H9 (cell line): ENCODE results near the gene TBC1D4. TPM values are rescaled to one million over a fixed set of nuclear protein-coding genes. Genes with fewer than 3 reads are reported as not detected.
A peak's percentile ranks its signal among the peaks of the same experiment; 100 is the strongest.

Experiments used
- DNase-seq: peaks from one replicate; pipeline ENCODE4 v3.0.0-alpha.2; 2017
- H2AFZ ChIP-seq: one replicate; pipeline ENCODE4 v1.6.1; 2013; ENCODE audit warnings: mild to moderate bottlenecking, low read length, control low read depth, moderate library complexity
- H2AK5ac ChIP-seq: 2 replicates; pipeline ENCODE4 v1.6.1; 2013; ENCODE audit warnings: low read length, control low read depth, mixed read lengths; ENCODE audit not compliant: insufficient read length
- H2BK120ac ChIP-seq: one replicate; pipeline ENCODE4 v1.6.1; 2013; ENCODE audit warnings: low read depth, mild to moderate bottlenecking, low read length, control low read depth, inconsistent platforms; ENCODE audit not compliant: poor library complexity, severe bottlenecking
- H2BK12ac ChIP-seq: 2 replicates; pipeline ENCODE4 v1.6.1; 2013; ENCODE audit warnings: low read length, control low read depth, mixed read lengths, low read depth; ENCODE audit not compliant: insufficient read length
- H2BK15ac ChIP-seq: 2 replicates; pipeline ENCODE4 v1.6.1; 2013; ENCODE audit warnings: low read depth, low read length, control low read depth
- H2BK20ac ChIP-seq: one replicate; pipeline ENCODE4 v1.6.1; 2013; ENCODE audit warnings: low read depth, mild to moderate bottlenecking, low read length, control low read depth, inconsistent platforms; ENCODE audit not compliant: poor library complexity, severe bottlenecking
- H2BK5ac ChIP-seq: 2 replicates; pipeline ENCODE4 v1.6.1; 2013; ENCODE audit warnings: low read length, control low read depth, mixed read lengths; ENCODE audit not compliant: insufficient read length
- H3K14ac ChIP-seq: 2 replicates; pipeline ENCODE4 v1.6.1; 2013; ENCODE audit warnings: low read length, control low read depth; ENCODE audit not compliant: insufficient read depth
- H3K18ac ChIP-seq: 2 replicates; pipeline ENCODE4 v1.6.1; 2013; ENCODE audit warnings: low read depth, mild to moderate bottlenecking, mixed read lengths, low read length, control low read depth; ENCODE audit not compliant: insufficient read length
- H3K23ac ChIP-seq: 2 replicates; pipeline ENCODE4 v1.6.1; 2013; ENCODE audit warnings: low read length, control low read depth, mixed read lengths, low read depth; ENCODE audit not compliant: insufficient read length
- H3K23me2 ChIP-seq: 2 replicates; pipeline ENCODE4 v1.6.1; 2013; ENCODE audit warnings: low read depth, mild to moderate bottlenecking, mixed read lengths, low read length, control low read depth; ENCODE audit not compliant: insufficient read length, poor library complexity, severe bottlenecking
- H3K27ac ChIP-seq: 2 replicates; pipeline ENCODE4 v1.5.1; 2013; ENCODE audit warnings: low read length, control low read depth, mixed read lengths, low read depth; ENCODE audit not compliant: insufficient read length
- H3K27me3 ChIP-seq: 2 replicates; pipeline ENCODE4 v1.6.1; 2013; ENCODE audit warnings: low read length, control low read depth, inconsistent platforms; ENCODE audit not compliant: insufficient read depth
- H3K4ac ChIP-seq: 2 replicates; pipeline ENCODE4 v1.6.1; 2013; ENCODE audit warnings: low read depth, mild to moderate bottlenecking, control low read depth, inconsistent platforms, low read length, moderate library complexity
- H3K4me1 ChIP-seq: 2 replicates; pipeline ENCODE4 v1.6.1; 2013; ENCODE audit warnings: low read length, control low read depth, inconsistent platforms; ENCODE audit not compliant: insufficient read depth
- H3K4me2 ChIP-seq: 2 replicates; pipeline ENCODE4 v1.6.1; 2013; ENCODE audit warnings: low read length, control low read depth, mixed read lengths; ENCODE audit not compliant: insufficient read length, insufficient read depth
- H3K56ac ChIP-seq: 2 replicates; pipeline ENCODE4 v1.6.1; 2013; ENCODE audit warnings: low read depth, mild to moderate bottlenecking, mixed read lengths, low read length, control low read depth; ENCODE audit not compliant: insufficient read length
- H3K79me1 ChIP-seq: 2 replicates; pipeline ENCODE4 v1.6.1; 2013; ENCODE audit warnings: low read depth, mild to moderate bottlenecking, moderate library complexity, low read length, control low read depth, inconsistent platforms; ENCODE audit not compliant: insufficient read depth, poor library complexity, severe bottlenecking
- H3K79me2 ChIP-seq: 2 replicates; pipeline ENCODE4 v1.6.1; 2013; ENCODE audit warnings: low read length, control low read depth, inconsistent platforms; ENCODE audit not compliant: insufficient read depth
- H3K9ac ChIP-seq: 2 replicates; pipeline ENCODE4 v1.6.1; 2013; ENCODE audit warnings: low read length, control low read depth, mixed read lengths; ENCODE audit not compliant: insufficient read length; ENCODE audit errors: extremely low read depth
- H3K9me3 ChIP-seq: one replicate; pipeline ENCODE4 v1.6.1; 2013; ENCODE audit warnings: low read depth, low read length, inconsistent platforms; ENCODE audit not compliant: control insufficient read depth
- H3T11ph ChIP-seq: one replicate; pipeline ENCODE4 v1.6.1; 2013; ENCODE audit warnings: mild to moderate bottlenecking, low read length, control low read depth, inconsistent platforms
- H4K20me1 ChIP-seq: one replicate; pipeline ENCODE4 v1.6.1; 2013; ENCODE audit not compliant: control insufficient read depth, insufficient read length, insufficient read depth
- H4K5ac ChIP-seq: 2 replicates; pipeline ENCODE4 v1.6.1; 2013; ENCODE audit warnings: low read depth, mild to moderate bottlenecking, mixed read lengths, low read length, control low read depth; ENCODE audit not compliant: insufficient read length
- H4K8ac ChIP-seq: replicated peaks from 2 replicates; pipeline ENCODE4 v1.6.1; 2013; ENCODE audit warnings: low read length, control low read depth, mixed read lengths, low read depth; ENCODE audit not compliant: insufficient read length
- H4K91ac ChIP-seq: 2 replicates; pipeline ENCODE4 v1.6.1; 2013; ENCODE audit warnings: low read depth, mild to moderate bottlenecking, moderate library complexity, mixed read lengths, low read length, control low read depth; ENCODE audit not compliant: insufficient read length
- H3K27ac Mint-ChIP-seq, 3 experiments: 2 replicates in 2 of 3; 3 replicates in 1 of 3; pipeline ENCODE4 v1.8.0; 2020 to 2021; ENCODE audit warnings: mixed read lengths in 3 of 3, mild to moderate bottlenecking in 1 of 3, moderate library complexity in 1 of 3
- H3K27me3 Mint-ChIP-seq: 2 replicates; pipeline ENCODE4 v1.8.0; 2021; ENCODE audit warnings: low read depth, mild to moderate bottlenecking, moderate library complexity, mixed read lengths
- H3K36me3 Mint-ChIP-seq, 3 experiments: 2 replicates in 2 of 3; 3 replicates in 1 of 3; pipeline ENCODE4 v1.8.0; 2020 to 2021; ENCODE audit warnings: low read depth in 3 of 3, mixed read lengths in 3 of 3; ENCODE audit not compliant: insufficient read depth in 1 of 3
- H3K4me1 Mint-ChIP-seq, 2 experiments: 2 replicates each; pipeline ENCODE4 v1.8.0; 2020; ENCODE audit warnings: mixed read lengths in 2 of 2
- H3K4me3 Mint-ChIP-seq, 2 experiments: 2 replicates in 1 of 2; 3 replicates in 1 of 2; pipeline ENCODE4 v1.8.0; 2020 to 2021; ENCODE audit warnings: mild to moderate bottlenecking in 2 of 2, mixed read lengths in 2 of 2, moderate library complexity in 1 of 2
- H3K9me3 Mint-ChIP-seq, 2 experiments: 2 replicates in 1 of 2; 3 replicates in 1 of 2; pipeline ENCODE4 v1.8.0; 2020; ENCODE audit warnings: mild to moderate bottlenecking in 2 of 2, mixed read lengths in 2 of 2, moderate library complexity in 1 of 2
- WGBS: extraction: QIAGEN DNeasy Blood & Tissue Kit; methylation state at CpG from one replicate; pipeline ENCODE4 v1.1.7; 2013; ENCODE audit warnings: missing lambda C conversion rate, low lambda C conversion rate, mixed read lengths; ENCODE audit not compliant: insufficient read length; ENCODE audit errors: extremely low coverage; 5-methylcytosine and 5-hydroxymethylcytosine counted together
- total RNA-seq: library from RNA; stranded (reverse); gene quantifications from 2 replicates; pipeline ENCODE4 v1.2.1, GENCODE V29; 2021
- TF ChIP-seq, protein P1 (sequence below): fragments of 200-600 bp; sonication (generic); conservative IDR thresholded peaks from 3 replicates; pipeline ENCODE4 v1.8.0; 2021; ENCODE audit warnings: antibody characterized with exemption, mild to moderate bottlenecking

TBC1D4 gene
- total RNA-seq, 1 experiment from 2014 or later, result 10.5 TPM

DNA sequence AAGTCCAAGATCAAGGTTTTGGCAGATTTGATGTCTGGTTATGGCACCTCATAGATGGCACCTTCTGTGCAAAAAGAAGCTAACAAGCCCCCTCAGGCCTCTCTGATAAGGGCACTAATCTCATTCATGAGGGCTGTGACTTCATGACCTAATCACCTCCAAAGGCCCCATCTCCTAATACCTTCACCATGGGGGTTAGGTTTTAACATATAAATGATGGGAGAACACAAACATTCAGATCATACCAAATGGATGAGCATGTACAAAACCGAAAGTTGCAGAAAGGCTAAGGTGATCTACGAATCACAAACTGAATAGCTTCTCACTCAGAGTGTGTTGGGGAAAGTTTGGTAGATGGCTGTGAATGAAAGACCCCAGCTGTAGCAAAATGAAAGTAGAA lies 217.4 kb downstream of the TBC1D4 start:
- no peak overlapping the region for H3T11ph ChIP-seq
- H2BK120ac ChIP-seq, result no peak overlapping the region
- no peak overlapping the region for H3K4me3 Mint-ChIP-seq
- DNase-seq, result no peak
- no peak overlapping the region for H4K8ac ChIP-seq
- peaks cover 5% of the 10 kb centered on the region in 2 experiments for H3K4me1 Mint-ChIP-seq
- H2BK20ac ChIP-seq, result no peak overlapping the region
- H4K91ac ChIP-seq, result no peak overlapping the region
- H3K36me3 Mint-ChIP-seq, result peaks cover 0 to 10% (median 2%) of the 10 kb centered on the region in 3 experiments; a peak in 3 of 7 replicates
- no peaks in the 10 kb centered on the region for H4K20me1 ChIP-seq
- no peak overlapping the region for H2AK5ac ChIP-seq
- H3K27me3 ChIP-seq, result no peaks in the 10 kb centered on the region
- H3K23me2 ChIP-seq, result no peaks in the 10 kb centered on the region
- H3K27ac Mint-ChIP-seq, result peak overlapping the region in 1 of 3 experiments; percentile 82; a peak in 1 of 7 replicates
- no peak overlapping the region for H3K27ac ChIP-seq
- H3K9me3 ChIP-seq, result no peaks in the 10 kb centered on the region
- H3K4me2 ChIP-seq, result no peak overlapping the region
- H3K23ac ChIP-seq, result no peak overlapping the region
- no peak overlapping the region for H2BK5ac ChIP-seq
- H3K9ac ChIP-seq, result no peak overlapping the region
- no peak overlapping the region for H3K4ac ChIP-seq
- no peaks in the 10 kb centered on the region for H3K79me2 ChIP-seq
- H3K27me3 Mint-ChIP-seq, result no peaks in the 10 kb centered on the region
- H2BK12ac ChIP-seq, result no peak overlapping the region
- no peak overlapping the region for H3K14ac ChIP-seq
- H3K56ac ChIP-seq, result no peak overlapping the region
- TF ChIP-seq, protein P1, sequence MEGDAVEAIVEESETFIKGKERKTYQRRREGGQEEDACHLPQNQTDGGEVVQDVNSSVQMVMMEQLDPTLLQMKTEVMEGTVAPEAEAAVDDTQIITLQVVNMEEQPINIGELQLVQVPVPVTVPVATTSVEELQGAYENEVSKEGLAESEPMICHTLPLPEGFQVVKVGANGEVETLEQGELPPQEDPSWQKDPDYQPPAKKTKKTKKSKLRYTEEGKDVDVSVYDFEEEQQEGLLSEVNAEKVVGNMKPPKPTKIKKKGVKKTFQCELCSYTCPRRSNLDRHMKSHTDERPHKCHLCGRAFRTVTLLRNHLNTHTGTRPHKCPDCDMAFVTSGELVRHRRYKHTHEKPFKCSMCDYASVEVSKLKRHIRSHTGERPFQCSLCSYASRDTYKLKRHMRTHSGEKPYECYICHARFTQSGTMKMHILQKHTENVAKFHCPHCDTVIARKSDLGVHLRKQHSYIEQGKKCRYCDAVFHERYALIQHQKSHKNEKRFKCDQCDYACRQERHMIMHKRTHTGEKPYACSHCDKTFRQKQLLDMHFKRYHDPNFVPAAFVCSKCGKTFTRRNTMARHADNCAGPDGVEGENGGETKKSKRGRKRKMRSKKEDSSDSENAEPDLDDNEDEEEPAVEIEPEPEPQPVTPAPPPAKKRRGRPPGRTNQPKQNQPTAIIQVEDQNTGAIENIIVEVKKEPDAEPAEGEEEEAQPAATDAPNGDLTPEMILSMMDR, result no peak
- H3K18ac ChIP-seq, result no peak overlapping the region
- no peaks in the 10 kb centered on the region for H3K9me3 Mint-ChIP-seq
- H2BK15ac ChIP-seq, result no peak overlapping the region
- no peak overlapping the region for H4K5ac ChIP-seq
- no peaks in the 10 kb centered on the region for H3K79me1 ChIP-seq
- WGBS, result no CpG with 5 or more reads among the region's 2 CpGs
- H2AFZ ChIP-seq, result no peak overlapping the region
- peaks cover 2% of the 10 kb centered on the region; the same call in 1 of the 2 replicates for H3K4me1 ChIP-seq
